Activated T-cell treated with anti-CD3 and anti-CD28 coated beads for 24 hours (primary cell): ENCODE results near the gene FAM72D.
"Not testable (repeated sequence)": the region's sequence is repeated elsewhere in the genome, so short reads cannot be mapped to it uniquely, and the experiment has no call there.

Experiments
- DNase-seq: peaks from one replicate; pipeline ENCODE4 v3.0.0-alpha.2; 2020; ENCODE audit warnings: low read depth

FAM72D gene

GRCh38 chr1:145095284-145096057, at the start of gene FAM72D, which contains the start of gene SRGAP2B:
FAM72D (plus strand) TSS chr1:145095974; CDS start chr1:145096848, 874 bp downstream.
SRGAP2B (minus strand) TSS chr1:145095328; CDS start chr1:145092901, 2,427 bp downstream.
- DNase-seq: not testable (repeated sequence)

DNA sequence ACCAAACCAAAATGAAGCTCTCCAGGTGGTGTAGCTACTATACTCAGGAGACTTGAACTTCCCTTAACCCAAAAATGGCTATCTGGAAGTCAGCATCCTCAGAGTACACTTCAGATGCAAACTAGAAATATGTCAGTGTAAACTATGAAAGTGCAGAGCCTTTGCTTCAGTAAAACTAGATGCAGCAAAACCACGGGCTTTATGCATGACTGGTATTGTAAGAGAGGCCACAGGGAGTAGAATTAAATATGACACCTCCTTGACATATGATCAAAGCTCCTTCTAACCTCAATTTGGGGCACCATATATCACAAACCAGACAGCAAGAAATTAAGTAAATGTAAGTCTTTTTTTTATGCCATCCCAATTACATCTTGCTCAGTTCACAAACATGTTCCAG, 48.2 kb upstream of the FAM72D start:
- not testable (repeated sequence) for DNase-seq

- not testable (repeated sequence) for DNase-seq
Observed at GRCh38 chr1:145048181-145048856, 47.5 kb upstream of the FAM72D start.

DNA sequence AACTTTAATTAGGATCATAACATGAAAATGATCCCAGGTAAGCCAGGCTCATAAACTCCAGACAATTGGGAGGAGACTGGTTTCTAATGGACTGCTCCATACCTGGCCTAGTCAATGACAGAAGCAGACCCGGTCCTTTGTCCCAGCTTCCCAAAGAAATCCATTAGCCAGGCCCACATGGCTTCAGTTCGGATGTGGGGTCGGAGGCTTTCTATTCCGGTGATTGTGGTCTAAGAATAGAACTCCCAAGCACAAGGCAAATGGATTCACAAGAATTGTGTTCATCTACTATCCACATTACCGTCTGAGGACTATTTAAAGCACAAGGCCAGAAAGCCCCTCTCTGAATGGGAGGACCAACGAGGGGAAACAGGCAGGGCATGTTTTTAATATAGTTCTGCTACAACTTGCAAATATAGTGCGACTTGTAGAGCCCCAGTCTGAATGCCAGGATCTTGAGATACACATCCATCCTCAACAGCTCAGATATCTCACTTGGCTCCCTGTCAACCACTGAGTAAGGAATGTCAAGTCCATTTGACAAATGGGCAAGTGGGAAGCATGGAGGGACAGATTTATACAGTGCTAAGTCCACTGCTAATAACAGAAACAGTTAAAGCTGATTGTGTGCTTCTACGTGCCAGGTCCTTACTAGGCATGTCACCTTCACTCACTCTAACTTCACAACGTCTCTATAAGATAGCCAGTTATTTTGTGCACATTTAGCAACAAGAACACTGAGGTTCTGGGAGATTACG, 43.6 kb upstream of the FAM72D start:
- DNase-seq: not testable (repeated sequence)

- not testable (repeated sequence) for DNase-seq
Observed at GRCh38 chr1:145053428-145053827, 42.3 kb upstream of the FAM72D start.

GRCh38 chr1:145055217-145055760, 40.5 kb upstream of the FAM72D start:
- DNase-seq: not testable (repeated sequence)

DNA sequence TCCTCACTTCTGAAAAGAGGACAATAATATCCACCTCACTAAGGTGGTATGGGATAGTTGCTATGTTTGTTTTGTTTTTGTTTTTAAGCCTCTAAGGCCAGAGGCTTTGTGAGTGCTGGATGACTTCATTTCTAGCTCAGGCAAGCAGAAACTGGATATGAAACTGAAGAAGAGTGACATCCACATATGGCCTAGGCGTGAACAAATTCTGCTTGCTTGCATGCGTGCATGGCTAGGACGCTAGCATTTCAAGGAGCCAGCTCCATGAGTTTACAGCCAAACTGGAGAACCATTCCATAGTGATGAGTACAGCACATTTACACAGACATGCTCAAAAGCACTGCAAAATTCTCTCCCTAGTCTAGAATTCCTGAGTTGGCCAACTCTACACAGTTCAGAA, 37.6 kb upstream of the FAM72D start:
- DNase-seq: not testable (repeated sequence)

GRCh38 chr1:145063285-145063684, 32.5 kb upstream of the FAM72D start:
- not testable (repeated sequence) for DNase-seq

DNA sequence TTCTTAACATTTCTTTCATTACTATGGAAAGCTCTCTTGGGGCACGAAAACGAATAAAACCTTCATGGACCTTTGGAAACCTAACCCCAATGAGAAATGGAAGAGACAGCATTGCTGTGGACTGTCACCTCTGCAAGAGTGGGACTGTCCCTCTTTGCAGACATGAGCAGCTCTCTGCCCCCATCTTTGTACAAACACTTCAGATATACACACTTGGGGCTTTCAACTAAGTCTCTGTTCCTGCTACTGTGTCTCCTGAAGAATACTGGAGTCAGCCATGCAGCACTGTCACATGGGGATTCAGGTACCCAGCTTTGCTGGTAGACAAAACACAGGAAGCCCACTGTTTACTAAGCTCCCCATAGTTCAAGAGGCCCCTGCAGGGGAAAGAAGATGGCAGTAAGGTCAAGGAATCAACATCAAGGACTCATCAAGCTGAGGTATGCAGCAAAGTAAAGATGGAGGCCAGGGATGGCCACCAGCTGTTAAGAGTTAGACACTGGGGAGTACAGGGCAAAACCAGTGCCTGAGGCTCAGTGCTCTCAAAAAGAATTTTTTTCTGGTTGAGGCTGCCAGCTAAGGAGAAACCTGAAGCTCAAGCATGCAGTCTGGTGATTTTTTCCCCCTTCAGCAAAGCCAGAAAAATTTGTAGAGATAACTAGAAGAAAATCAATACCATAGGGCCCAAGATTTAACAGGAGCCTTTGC, 31.7 kb upstream of the FAM72D start:
- not testable (repeated sequence) for DNase-seq

- DNase-seq: not testable (repeated sequence)
Observed at GRCh38 chr1:145065194-145065826, 30.5 kb upstream of the FAM72D start.

DNA sequence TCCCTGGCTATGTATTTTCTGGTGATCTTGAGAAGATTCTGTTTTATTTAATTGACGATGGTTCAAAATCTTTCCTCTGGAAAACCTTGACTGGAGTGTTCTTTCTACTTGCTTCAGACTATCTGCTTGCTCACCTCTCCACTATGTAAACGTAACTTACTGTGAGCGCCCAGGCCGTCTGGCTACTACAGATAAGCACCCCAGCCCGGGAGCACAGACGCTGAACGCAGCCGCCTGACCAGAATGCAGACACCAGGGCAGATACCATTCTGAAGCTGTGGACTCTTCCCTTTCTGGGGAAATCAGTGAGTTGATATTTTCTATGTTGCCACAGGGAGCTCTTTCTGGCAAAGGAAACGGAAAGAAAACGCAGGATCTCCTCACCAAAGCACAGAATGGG, 29.3 kb upstream of the FAM72D start:
- not testable (repeated sequence) for DNase-seq

- not testable (repeated sequence) for DNase-seq
Observed at GRCh38 chr1:145071569-145071968, 24.2 kb upstream of the FAM72D start.

GRCh38 chr1:145074021-145074559, 21.7 kb upstream of the FAM72D start:
- DNase-seq: not testable (repeated sequence)

DNA sequence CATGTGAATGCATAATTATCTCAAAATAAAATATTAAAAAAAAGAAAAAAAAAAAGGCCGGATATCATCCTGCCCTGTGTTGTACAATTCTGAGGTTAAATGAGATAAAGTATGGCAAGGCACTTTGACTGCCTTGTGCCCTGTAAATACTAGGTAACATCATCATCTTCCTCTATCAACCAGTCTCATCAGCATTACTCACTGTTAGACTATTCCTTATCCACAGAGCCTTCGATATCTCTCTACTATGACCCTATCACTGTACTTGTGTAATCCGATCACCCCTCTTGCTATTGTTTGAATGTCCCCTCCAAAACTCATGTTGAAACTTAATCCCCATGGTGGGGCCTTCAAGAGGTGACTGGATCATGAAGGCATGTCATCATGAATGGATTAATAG, 18.9 kb upstream of the FAM72D start:
- DNase-seq: not testable (repeated sequence)

GRCh38 chr1:145077872-145078786, 17.6 kb upstream of the FAM72D start:
- not testable (repeated sequence) for DNase-seq

GRCh38 chr1:145078787-145079370, 16.9 kb upstream of the FAM72D start:
- DNase-seq: not testable (repeated sequence)

DNA sequence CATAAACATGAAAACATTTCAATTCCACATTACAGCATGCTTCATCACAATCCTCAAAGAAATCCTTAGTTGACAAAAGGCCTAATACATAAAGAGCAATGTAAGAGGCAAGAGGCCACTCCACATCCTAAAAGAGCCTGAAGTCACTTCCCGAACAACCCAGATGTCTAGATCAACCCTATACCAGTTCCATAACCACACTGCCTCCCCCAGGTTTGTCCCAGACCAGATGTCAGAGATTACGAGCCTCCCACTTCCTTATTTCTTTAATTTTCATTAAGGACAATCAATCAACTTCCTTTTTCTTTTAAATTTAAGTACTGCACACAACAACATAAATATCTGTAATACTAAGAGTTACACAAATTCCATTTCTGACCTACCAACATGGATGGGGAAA, 16.0 kb upstream of the FAM72D start:
- not testable (repeated sequence) for DNase-seq

DNA sequence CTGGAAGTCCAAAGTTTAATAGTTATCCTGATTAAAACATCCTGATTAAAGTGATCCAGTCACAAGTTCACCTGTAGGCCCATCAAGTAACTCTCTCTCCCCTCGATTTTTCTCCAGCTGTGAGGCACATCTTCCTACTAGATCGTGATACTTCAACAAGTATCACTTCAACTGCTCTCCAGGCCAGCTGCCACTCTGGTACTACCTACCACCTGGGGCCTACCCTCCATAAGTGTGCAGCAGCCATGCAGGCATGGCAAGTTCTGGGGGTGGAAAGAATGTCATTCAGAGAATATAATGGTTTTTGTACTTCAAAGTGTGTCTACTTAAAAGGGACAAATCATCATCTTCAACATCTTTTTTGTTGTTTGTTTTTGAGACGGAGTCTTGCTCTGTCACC, 15.6 kb upstream of the FAM72D start:
- not testable (repeated sequence) for DNase-seq
